ENCODE data around the gene SWT1. TPM values are rescaled to one million over a fixed set of nuclear protein-coding genes. Genes with fewer than 3 reads are reported as not detected.

SWT1 gene
- total RNA-seq, 4 donors from 2014 or later, result 3.9 to 12.0 (median 6.2) TPM

DNA sequence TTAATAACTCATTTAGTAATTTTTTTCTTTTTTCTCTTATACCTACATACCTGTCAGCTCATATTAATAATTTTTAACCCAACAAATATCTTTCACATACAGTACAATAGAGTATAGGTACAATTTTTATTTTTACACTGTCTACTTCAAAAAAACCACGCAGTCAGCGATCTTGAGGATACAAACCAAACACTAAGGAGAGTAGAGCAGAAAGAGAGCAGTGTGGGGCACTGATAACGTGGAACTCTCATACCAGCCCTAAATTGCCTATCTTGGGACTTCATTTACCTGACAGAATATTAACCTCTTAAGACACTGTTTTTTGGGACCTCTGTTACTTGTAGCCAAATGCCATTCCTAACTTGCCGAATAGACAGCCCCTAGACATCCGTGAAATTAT, 5.8 kb upstream of the SWT1 start:
- 90 to 91% methylated on average over 5 of the region's 5 CpGs for WGBS, 2 donors (ENCODE audit: low coverage in 1 of 2)
- Histone ChIP-seq H3K36me3 (peaks cover 0 to 49% of the 10 kb centered on the region in 2 donors), H3K27ac (no peak overlapping the region), H3K4me1 (peaks cover 0 to 41% (median 8%) of the 10 kb centered on the region in 3 donors), H3K27me3 (no peaks in the 10 kb centered on the region), H3K9me3 (no peaks in the 10 kb centered on the region), H3K4me3 (no peak overlapping the region)
- no peak for TF ChIP-seq POLR2A (IDR thresholded peaks at IDR 0.05)
- TF ChIP-seq, protein P1, sequence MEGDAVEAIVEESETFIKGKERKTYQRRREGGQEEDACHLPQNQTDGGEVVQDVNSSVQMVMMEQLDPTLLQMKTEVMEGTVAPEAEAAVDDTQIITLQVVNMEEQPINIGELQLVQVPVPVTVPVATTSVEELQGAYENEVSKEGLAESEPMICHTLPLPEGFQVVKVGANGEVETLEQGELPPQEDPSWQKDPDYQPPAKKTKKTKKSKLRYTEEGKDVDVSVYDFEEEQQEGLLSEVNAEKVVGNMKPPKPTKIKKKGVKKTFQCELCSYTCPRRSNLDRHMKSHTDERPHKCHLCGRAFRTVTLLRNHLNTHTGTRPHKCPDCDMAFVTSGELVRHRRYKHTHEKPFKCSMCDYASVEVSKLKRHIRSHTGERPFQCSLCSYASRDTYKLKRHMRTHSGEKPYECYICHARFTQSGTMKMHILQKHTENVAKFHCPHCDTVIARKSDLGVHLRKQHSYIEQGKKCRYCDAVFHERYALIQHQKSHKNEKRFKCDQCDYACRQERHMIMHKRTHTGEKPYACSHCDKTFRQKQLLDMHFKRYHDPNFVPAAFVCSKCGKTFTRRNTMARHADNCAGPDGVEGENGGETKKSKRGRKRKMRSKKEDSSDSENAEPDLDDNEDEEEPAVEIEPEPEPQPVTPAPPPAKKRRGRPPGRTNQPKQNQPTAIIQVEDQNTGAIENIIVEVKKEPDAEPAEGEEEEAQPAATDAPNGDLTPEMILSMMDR (IDR thresholded peaks at IDR 0.05), result no peak
- no peak for TF ChIP-seq EP300 (IDR thresholded peaks at IDR 0.05)
- no peak for TF ChIP-seq POLR2AphosphoS5 (IDR thresholded peaks at IDR 0.05)
- ATAC-seq, result no peak

DNA sequence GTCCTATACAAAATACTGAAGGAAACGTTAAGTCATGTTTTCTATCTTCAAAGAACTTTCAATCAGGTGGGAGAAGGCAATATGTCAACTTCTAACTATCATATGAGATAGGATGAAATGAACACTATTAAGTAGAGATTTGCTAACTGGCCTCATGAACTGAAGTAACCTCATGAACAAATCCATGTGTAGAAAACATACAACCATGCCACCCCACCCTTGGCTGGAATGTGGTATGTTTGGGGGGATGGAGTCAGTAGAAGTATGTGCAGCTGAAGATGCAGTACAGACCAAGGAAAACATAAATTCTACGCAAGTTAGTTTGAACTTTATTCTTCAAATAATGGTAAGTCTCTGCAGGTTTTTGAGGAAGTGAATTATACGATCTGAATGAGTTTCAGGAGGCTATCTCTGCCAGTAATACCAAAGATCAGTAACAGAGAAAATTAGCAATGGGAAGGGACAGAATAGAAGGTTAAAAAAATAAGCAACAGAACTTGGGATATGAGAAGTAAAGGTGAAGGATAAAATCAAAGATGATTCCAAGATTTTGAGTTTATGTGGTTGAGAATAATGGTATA, 4.7 kb upstream of the SWT1 start:
- no peaks in the 10 kb centered on the region for H3K9me3 ChIP-seq
- no peak overlapping the region for H3K4me3 ChIP-seq
- 85 to 86% methylated on average over 3 of the region's 3 CpGs for WGBS, 2 donors (ENCODE audit: low coverage in 1 of 2)
- TF ChIP-seq POLR2A (IDR thresholded peaks at IDR 0.05) (no peak), EP300 (IDR thresholded peaks at IDR 0.05) (no peak), POLR2AphosphoS5 (IDR thresholded peaks at IDR 0.05) (no peak)
- TF ChIP-seq, protein P1 (IDR thresholded peaks at IDR 0.05), result no peak
- peaks cover 0 to 40% of the 10 kb centered on the region in 2 donors for H3K36me3 ChIP-seq
- no peaks in the 10 kb centered on the region for H3K27me3 ChIP-seq
- H3K27ac ChIP-seq, result no peak overlapping the region
- no peak for ATAC-seq
- H3K4me1 ChIP-seq, result peaks cover 0 to 41% (median 8%) of the 10 kb centered on the region in 3 donors

DNA sequence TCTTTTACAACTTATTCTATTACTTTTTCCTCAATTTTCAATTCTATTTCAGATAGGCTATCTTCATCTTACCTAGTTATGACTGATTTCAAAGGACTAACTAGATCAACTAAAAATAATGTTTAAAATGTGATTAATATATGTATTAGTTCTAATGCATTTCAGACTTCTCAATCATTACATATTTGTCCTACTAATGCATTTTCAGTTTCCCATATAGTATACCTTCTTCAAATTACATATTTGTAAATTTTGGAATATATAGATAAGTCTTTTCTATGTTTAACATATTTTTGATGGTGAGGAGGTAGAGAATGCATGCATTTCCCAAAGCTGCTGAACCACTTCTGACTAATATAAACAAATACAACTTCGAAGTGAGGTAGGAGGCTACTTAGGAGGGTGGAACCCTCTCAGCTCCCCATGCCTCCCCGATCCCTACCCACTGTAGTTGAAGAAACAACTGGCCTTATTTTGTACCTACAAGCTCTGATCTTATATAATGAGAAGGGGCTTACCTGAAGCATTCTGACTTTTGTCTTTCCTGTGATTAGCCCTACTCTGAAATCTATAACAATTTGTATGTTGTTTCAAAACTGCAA, 2.0 kb upstream of the SWT1 start:
- peak overlapping the region; percentile 96 to 99 (median 98) for H3K27ac ChIP-seq
- peaks cover 0 to 54% (median 8%) of the 10 kb centered on the region in 3 donors for H3K4me1 ChIP-seq
- peaks cover 0 to 12% of the 10 kb centered on the region in 2 donors for H3K36me3 ChIP-seq
- ATAC-seq, result no peak
- H3K4me3 ChIP-seq, result peak overlapping the region; percentile 76 to 97
- TF ChIP-seq, protein P1 (IDR thresholded peaks at IDR 0.05), result no peak
- TF ChIP-seq POLR2AphosphoS5 (IDR thresholded peaks at IDR 0.05) (no peak), POLR2A (IDR thresholded peaks at IDR 0.05) (no peak), EP300 (IDR thresholded peaks at IDR 0.05) (no peak)
- no peaks in the 10 kb centered on the region for H3K27me3 ChIP-seq
- 22 to 28% methylated on average over 2 of the region's 2 CpGs for WGBS, 2 donors (ENCODE audit: low coverage in 1 of 2)
- no peaks in the 10 kb centered on the region for H3K9me3 ChIP-seq

DNA sequence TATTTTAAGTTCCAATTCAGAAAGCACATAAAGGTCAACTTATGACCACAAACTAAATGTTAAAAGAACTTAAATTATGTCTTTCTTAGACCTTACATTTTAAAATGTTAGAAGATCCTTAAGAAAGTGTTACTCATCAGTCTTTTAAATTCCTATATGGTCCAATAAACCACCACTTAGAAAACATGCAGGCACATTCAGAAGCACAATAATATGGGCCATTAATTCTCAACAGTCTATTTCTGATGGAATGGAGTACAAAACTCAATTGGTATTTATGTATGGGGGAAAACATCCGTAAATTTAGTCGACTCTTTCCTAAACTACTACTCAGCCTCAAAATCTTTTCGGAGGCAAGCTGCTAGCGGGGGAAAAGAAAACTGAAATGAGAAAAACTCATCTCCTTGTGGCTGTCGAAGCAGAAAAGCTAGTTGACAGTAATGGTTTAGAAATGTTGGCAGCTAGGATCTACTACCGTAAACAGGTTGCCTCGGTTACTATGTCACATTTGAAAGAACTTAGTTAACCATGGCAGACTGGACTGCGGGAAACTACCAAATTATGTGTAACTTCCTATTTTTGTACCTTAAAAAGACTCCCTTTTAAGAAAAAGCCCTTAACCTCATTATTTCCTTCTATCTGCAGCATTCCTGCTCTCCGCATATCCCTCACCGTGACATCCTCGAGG, 1.2 kb upstream of the SWT1 start:
- TF ChIP-seq POLR2AphosphoS5 (IDR thresholded peaks at IDR 0.05) (peak; percentile 18), EP300 (IDR thresholded peaks at IDR 0.05) (no peak), POLR2A (IDR thresholded peaks at IDR 0.05) (no peak)
- TF ChIP-seq, protein P1 (IDR thresholded peaks at IDR 0.05), result peak in 2 of 4 experiments; percentile 14 to 22
- Histone ChIP-seq H3K4me1 (peaks cover 0 to 54% (median 8%) of the 10 kb centered on the region in 3 donors), H3K36me3 (peaks cover 0 to 5% of the 10 kb centered on the region in 2 donors), H3K9me3 (no peaks in the 10 kb centered on the region), H3K27me3 (no peaks in the 10 kb centered on the region), H3K4me3 (peak overlapping the region; percentile 76 to 97), H3K27ac (peak overlapping the region; percentile 96 to 99 (median 98))
- WGBS, 2 donors (ENCODE audit: low coverage in 1 of 2), result 8 to 13% methylated on average over 8 to 11 of the region's 11 CpGs
- ATAC-seq, result no peak

Measured in gastroesophageal sphincter (tissue), 4 donors.